GM12864 (cell line): ENCODE results near the gene NXF3.

ENCODE experiments used
- DNase-seq: peaks from one replicate; pipeline ENCODE4 v3.0.0-alpha.2; 2011; ENCODE audit warnings: low read depth
- H3K4me3 ChIP-seq: 2 replicates; pipeline ENCODE4 v1.5.1; 2011; ENCODE audit warnings: mild to moderate bottlenecking, low read depth, low read length, control low read depth
- CTCF ChIP-seq: IDR thresholded peaks from 2 replicates; pipeline ENCODE4 v1.5.1; 2011; ENCODE audit warnings: low read depth, mild to moderate bottlenecking, moderate library complexity, low read length, control low read depth, inconsistent platforms; ENCODE audit errors: missing control alignments

NXF3 gene

GRCh38 chrX:103101299-103102042 is 8.5 kb upstream of the NXF3 start:
- no peak overlapping the region for H3K4me3 ChIP-seq
- no peak for DNase-seq
- no peak for TF ChIP-seq CTCF

- no peak for TF ChIP-seq CTCF
- no peak for DNase-seq
Observed at GRCh38 chrX:103100484-103100883, 7.5 kb upstream of the NXF3 start.

GRCh38 chrX:103099691-103100090 is 6.7 kb upstream of the NXF3 start:
- no peak overlapping the region for H3K4me3 ChIP-seq
- no peak for DNase-seq
- no peak for TF ChIP-seq CTCF

More at GRCh38 chrX:103100484-103100883, 7.5 kb upstream of the NXF3 start:
- H3K4me3 ChIP-seq = no peak overlapping the region

- no peak for TF ChIP-seq CTCF
- DNase-seq = no peak
Observed at GRCh38 chrX:103098488-103098887, 5.5 kb upstream of the NXF3 start.

GRCh38 chrX:103081051-103081450 is 11.9 kb downstream of the NXF3 start:
- TF ChIP-seq CTCF = no peak

More at GRCh38 chrX:103098488-103098887, 5.5 kb upstream of the NXF3 start:
- H3K4me3 ChIP-seq = no peak overlapping the region

DNA sequence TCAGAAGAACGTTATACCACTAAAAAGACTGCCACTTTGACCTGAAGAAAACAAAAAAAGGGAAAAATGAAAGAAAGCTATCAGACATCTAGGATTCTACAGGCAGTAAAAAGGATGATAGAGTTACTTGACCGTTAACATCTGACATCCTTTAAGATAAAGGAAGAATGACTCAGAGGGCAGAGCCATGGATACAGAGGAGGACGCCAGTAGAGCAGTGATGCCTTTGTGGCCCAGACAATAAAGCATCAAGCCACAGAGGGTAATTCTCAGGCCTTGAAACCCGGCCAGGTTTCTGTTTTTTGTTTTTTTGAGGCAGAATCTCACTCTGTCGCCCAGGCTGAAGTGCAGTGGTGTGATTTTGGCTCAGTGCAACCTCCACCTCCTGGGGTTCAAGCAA is 19.5 kb downstream of the NXF3 start:
- TF ChIP-seq CTCF = no peak
- no peak for DNase-seq
- H3K4me3 ChIP-seq = no peak overlapping the region

More at GRCh38 chrX:103081051-103081450, 11.9 kb downstream of the NXF3 start:
- DNase-seq = no peak
- H3K4me3 ChIP-seq = no peak overlapping the region

DNA sequence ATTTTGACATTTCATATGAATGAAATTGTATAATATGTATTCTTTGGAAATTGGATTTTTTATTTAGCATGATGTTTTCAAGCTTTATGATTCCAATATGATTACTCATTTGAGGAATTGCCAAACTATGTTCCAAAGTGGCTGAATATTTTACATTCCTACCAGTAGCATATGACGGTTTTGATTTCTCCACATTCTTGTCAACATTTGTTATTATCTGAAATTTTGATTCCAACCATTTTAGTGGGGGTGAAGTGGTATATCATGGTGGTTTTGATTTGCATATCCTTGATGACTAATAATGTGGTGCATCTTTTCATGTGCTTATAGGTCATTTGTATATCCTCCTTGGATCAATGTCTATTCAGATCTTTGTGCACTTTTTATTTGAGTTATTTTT is 26.3 kb downstream of the NXF3 start:
- DNase-seq = no peak
- TF ChIP-seq CTCF = no peak
- no peak overlapping the region for H3K4me3 ChIP-seq
